Kidney (tissue), 14 donors: ENCODE measurements around the gene LIN52. TPM values are rescaled to one million over a fixed set of nuclear protein-coding genes. Genes with fewer than 3 reads are reported as not detected.

ENCODE experiments used
- DNase-seq, 5 donors: peaks; one replicate each; pipeline ENCODE4 v3.0.0-alpha.2; 2013 to 2020
- FAIRE-seq: peaks from 2 replicates; lab custom pipeline; 2012; peaks lifted over from hg19 to GRCh38; lab: Jason Lieb, UNC
- H3K27ac ChIP-seq, 2 donors: one replicate each; pipeline ENCODE4 v1.7.0; 2013; ENCODE audit warnings: low read depth in 2 of 2, low read length in 2 of 2, inconsistent platforms in 1 of 2
- H3K27me3 ChIP-seq: one replicate; pipeline ENCODE4 v1.7.1; 2013; ENCODE audit warnings: low read length, inconsistent platforms; ENCODE audit not compliant: control insufficient read depth, insufficient read depth
- H3K36me3 ChIP-seq, 3 donors: one replicate each; pipeline versions ENCODE4 v1.7.0 to v1.7.1; 2013; ENCODE audit warnings: low read length in 3 of 3, control low read depth in 1 of 3, inconsistent platforms in 1 of 3; ENCODE audit not compliant: insufficient read depth in 3 of 3, control insufficient read depth in 2 of 3
- H3K4me1 ChIP-seq, 3 donors: one replicate each; pipeline versions ENCODE4 v1.7.0 to v1.7.1; 2013; ENCODE audit warnings: low read length in 3 of 3, inconsistent platforms in 1 of 3, low read depth in 1 of 3; ENCODE audit not compliant: control insufficient read depth in 2 of 3, insufficient read depth in 2 of 3
- H3K4me3 ChIP-seq, 3 donors: one replicate each; pipeline versions ENCODE4 v1.7.0 to v1.8.1; 2013; ENCODE audit warnings: low read length in 3 of 3, control low read depth in 1 of 3, inconsistent platforms in 1 of 3
- H3K9ac ChIP-seq, 3 donors: one replicate each; pipeline versions ENCODE4 v1.7.0 to v1.7.1; 2013; ENCODE audit warnings: low read length in 3 of 3, control low read depth in 1 of 3, inconsistent platforms in 1 of 3
- H3K9me3 ChIP-seq, 3 donors: one replicate each; pipeline versions ENCODE4 v1.7.0 to v1.7.1; 2013; ENCODE audit warnings: low read length in 3 of 3, control low read depth in 1 of 3, inconsistent platforms in 1 of 3; ENCODE audit not compliant: control insufficient read depth in 2 of 3, insufficient read depth in 1 of 3
- CTCF ChIP-seq: IDR thresholded peaks from 3 replicates; pipeline ENCODE4 v1.5.1; 2012; ENCODE audit warnings: mild to moderate bottlenecking, moderate library complexity, borderline replicate concordance; ENCODE audit not compliant: insufficient read depth; ENCODE audit errors: extremely low read depth
- intact Hi-C: fragments of 100-400 bp; cut with DNase I; formaldehyde crosslinking; loops from one replicate; pipeline ENCODE4 v1.11.1; 2022
- polyA plus RNA-seq: library from polyadenylated mRNA; stranded (reverse); fragments of 350-450 nt; fragmentation: Illumina TruSeq; extraction: RNeasy Lipid Tissue Mini Kit (QIAGEN cat#74804); gene quantifications from one replicate; pipeline ENCODE4 v1.2.3, GENCODE V29; 2014; ENCODE audit warnings: low read depth, low replicate concordance; ENCODE audit not compliant: insufficient read depth
- total RNA-seq: library from RNA; stranded (reverse); fragmentation: NEBNext Ultra II Directional; extraction: Animal tissue kit (Norgen Biotek cat#: 25700); gene quantifications from one replicate; pipeline ENCODE4 v1.2.1, GENCODE V29; 2021
- donor health status: control.
- donor health status: control.
- donor health status: control.
- donor health status: control.
- donor health status: control.
- donor health status: DM: yes; HTN: yes; CAD: no.
- donor health status: Normal renal cell carcinoma (clear cell type).

Gene LIN52
- total and polyA plus RNA-seq, 2 donors from 2014 or later = 8.5 to 13.3 TPM

- intact Hi-C loops = no loop called here
- DNase-seq (no peak), FAIRE-seq (no peak)
- no peaks in the 10 kb centered on the region for H3K9me3 ChIP-seq
- H3K4me1 ChIP-seq = no peaks in the 10 kb centered on the region
- no peak overlapping the region for H3K9ac ChIP-seq
- no peak overlapping the region for H3K4me3 ChIP-seq
- no peaks in the 10 kb centered on the region for H3K27me3 ChIP-seq
- no peak overlapping the region for H3K27ac ChIP-seq
- no peak for TF ChIP-seq CTCF
- no peaks in the 10 kb centered on the region for H3K36me3 ChIP-seq
Observed at GRCh38 chr14:74169906-74170305, 85.2 kb downstream of the LIN52 start.

- no peak for DNase-seq
- no peaks in the 10 kb centered on the region for H3K27me3 ChIP-seq
- H3K27ac ChIP-seq = no peak overlapping the region
- no peaks in the 10 kb centered on the region for H3K4me1 ChIP-seq
- no peaks in the 10 kb centered on the region for H3K9me3 ChIP-seq
- no peak for FAIRE-seq
- intact Hi-C loops = no loop called here
- no peaks in the 10 kb centered on the region for H3K36me3 ChIP-seq
- no peak for TF ChIP-seq CTCF
- no peak overlapping the region for H3K4me3 ChIP-seq
- H3K9ac ChIP-seq = no peak overlapping the region
Observed at GRCh38 chr14:74176400-74176793, 91.6 kb downstream of the LIN52 start.

GRCh38 chr14:74179856-74180255 lies 95.1 kb downstream of the LIN52 start:
- no peak overlapping the region for H3K27ac ChIP-seq
- H3K9me3 ChIP-seq = no peaks in the 10 kb centered on the region
- no peak overlapping the region for H3K9ac ChIP-seq
- H3K4me1 ChIP-seq = no peaks in the 10 kb centered on the region
- TF ChIP-seq CTCF = no peak
- FAIRE-seq (no peak), DNase-seq (no peak)
- intact Hi-C loops = no loop called here
- H3K27me3 ChIP-seq = no peaks in the 10 kb centered on the region
- H3K36me3 ChIP-seq = no peaks in the 10 kb centered on the region
- no peak overlapping the region for H3K4me3 ChIP-seq

GRCh38 chr14:74190927-74191575 lies 106.3 kb downstream of the LIN52 start:
- Histone ChIP-seq H3K36me3 (peaks cover 0 to 2% (median 0%) of the 10 kb centered on the region in 3 donors), H3K4me1 (no peaks in the 10 kb centered on the region), H3K27me3 (no peaks in the 10 kb centered on the region), H3K9ac (no peak overlapping the region), H3K27ac (no peak overlapping the region), H3K9me3 (no peaks in the 10 kb centered on the region), H3K4me3 (no peak overlapping the region)
- DNase-seq = no peak
- no peak for TF ChIP-seq CTCF
- FAIRE-seq = no peak
- intact Hi-C loops = no loop called here
